Stimulated activated CD8-positive, alpha-beta memory T cell treated with anti-CD3 and anti-CD28 coated beads, Interleukin-4, amount 100 ng/mL, for 48 hours (primary cell): ENCODE data around the gene ADA.

Experiments used
- DNase-seq: peaks from one replicate; pipeline ENCODE4 v3.0.0-alpha.2; 2020

The ADA gene

DNA sequence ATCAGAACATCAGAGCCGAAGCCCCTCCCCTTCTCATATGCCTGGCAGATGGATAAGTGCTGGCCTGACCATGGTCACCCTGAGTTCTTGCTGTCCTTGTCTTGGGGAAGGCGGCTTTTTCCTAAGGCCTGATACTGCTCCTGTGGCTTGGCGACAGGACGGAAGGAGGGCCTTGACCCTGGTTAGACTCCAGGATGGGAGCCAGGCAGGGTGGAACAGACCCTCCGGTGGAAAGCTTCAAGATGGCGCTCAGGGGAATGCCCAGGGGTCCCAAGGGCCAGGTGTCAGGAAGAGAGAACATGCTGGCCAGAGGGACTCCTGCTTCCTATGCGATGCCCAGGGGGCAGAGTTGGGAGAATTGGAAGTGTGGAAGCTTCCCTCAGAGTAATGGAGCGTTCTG lies 29.6 kb downstream of the ADA start:
- DNase-seq = no peak

DNA sequence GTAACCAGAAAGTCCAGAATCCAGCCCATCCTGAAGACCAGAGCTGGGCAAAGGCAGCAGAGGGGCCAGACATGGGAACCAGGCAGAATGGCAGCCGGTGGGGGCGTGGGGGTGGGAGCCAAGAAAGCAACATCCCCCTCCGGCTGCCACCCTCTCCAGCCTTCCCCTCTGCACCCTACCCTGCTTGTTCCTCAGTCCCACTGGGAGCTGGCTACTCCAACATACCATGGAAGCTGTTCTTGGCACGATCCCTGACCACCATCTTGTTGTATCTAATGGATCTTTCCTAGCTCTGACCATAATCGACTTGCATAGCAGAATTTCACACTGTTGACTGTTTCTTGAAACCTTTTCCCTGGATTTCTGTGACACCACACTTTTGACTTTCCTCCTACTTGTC lies 30.2 kb downstream of the ADA start:
- no peak for DNase-seq

DNA sequence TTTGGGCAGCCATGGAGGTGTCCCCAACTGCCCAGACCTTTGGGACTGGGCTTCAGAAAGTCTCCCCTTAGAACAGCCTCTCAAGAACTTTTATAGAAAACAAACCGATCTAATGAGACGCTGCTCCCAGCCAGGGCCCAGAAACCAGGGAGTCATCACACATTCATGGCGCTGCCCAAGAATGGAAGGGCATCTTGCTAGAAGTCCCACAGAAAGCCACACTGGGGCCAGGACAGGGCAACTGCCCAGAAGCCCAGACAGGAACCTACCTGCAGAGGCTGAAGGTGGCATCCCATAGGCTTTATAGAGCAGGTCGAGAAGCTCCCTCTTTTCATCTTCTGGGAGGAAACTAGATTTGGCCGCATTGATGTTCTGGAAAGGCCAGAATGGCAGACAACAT lies 31.5 kb downstream of the ADA start:
- DNase-seq = no peak

DNA sequence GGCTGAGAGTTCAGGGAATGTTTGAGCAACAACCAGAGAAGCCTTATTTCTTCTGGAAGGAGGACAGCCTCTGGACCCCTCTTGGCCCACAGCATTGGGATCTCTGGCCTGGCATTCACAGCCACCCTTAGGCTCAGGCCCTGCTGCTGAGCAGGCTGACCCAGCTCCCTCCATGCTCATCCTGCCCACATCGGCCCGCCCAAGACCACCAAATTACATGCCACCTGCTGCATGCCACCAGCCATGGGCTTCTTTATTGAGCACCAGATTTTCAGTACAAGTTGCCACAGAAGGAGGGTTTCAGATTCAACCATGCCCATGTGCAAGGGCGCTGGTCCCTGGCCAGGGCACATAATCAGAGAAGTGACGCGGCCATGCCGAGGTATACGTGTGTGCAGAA lies 32.2 kb downstream of the ADA start:
- DNase-seq = no peak

DNA sequence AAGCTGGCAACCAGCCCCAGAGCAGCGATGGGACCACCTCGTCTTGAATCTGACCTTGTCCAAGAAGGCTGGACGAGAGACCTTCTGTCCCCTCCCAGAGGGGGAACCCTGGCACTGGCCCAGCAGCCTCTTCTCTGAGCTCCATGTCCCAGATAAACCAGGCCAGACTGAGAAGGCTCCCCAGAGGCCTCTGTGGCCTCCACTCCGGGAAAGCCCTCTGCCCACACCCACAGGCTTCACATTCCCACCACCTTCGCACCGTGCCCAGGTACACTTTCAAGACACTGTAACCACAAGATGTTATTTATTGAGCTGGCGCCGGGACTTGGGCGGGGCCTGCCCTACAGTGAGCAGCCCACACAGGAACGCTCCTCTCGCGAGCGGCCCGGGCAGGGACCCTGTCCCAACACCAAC lies 33.2 kb downstream of the ADA start:
- peak; percentile 48 for DNase-seq

DNA sequence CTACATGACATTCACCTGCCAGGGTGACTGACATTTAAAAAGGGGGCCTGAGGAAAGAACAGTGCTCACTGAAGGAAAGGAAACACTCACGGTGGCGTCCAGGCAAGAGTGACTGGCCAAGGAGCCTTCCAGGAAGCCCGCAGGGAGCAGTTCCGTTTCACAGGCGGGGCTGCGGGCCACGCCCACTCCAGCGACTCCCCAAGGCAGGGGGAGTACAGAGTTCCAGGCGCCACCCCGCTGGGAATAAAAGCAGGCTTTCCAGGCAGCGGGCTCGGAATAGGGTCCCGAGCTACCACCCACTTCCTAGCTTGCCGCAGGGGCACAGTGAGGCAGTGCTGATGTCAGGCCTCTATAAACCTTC lies 34.9 kb downstream of the ADA start:
- no peak for DNase-seq

DNA sequence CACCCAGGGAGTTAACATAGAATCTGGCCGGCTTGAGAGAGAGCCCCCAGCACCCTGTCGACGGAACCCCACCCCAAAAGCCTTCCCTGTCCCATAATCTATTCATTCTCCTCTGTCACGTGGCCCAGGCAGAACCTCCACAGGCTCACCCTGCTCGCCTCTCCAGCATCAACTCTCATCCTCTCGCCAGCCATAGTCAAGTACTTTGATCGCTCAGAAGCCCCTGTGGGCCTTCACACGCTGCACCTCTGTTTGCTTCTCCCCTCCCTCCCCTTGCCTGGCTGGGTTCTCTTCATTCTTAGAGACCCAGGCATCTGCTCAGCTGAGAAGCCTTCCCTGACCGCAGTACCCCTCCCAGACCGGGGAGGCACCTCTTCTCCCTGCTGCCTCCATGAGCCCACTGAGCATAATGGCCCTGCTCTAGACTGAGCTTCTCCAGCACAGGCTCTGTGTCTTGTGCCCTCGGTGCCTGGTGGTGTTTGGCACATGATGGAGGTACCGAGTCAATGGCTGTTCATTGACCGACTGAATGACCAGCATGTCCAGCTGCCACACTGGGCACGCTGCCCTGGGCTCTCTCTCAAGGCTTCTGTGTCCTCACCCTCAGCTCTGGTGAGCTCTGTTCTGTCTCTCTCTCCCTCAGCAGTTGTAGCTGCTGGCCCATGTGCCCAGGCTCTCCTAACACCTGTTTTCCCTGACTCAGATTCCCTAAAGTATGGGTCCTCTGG lies 35.5 kb downstream of the ADA start:
- DNase-seq = no peak

DNA sequence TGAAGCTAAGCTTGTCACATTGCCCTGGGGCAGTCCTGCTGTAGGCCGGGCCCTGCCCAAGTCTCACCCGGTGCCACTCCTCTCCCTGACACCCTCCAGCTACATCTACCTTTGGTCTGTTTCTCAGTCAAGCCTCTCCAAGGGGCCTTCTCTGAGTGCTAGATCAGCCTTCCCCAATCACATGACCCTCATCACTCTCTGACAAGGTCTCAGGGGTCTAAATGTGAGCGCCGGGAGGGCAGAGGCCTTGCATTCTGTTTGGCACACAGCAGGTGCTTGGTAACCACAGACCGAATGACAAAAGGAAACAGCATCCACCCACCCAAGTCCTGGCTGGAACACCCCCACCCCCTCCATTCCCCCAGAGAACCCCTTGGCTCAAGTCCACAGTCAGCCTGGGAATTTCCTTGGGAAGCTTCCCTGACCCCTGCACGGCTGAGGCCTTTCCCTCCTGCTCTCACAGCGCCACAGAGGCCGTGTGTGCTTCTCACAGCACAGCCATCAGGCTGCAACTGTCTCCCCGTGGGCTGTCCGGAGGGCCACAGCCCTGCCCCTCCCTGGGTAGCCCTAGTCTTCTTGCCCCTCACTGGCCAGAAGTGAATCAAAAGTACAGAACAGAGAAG lies 36.2 kb downstream of the ADA start:
- DNase-seq = no peak

DNA sequence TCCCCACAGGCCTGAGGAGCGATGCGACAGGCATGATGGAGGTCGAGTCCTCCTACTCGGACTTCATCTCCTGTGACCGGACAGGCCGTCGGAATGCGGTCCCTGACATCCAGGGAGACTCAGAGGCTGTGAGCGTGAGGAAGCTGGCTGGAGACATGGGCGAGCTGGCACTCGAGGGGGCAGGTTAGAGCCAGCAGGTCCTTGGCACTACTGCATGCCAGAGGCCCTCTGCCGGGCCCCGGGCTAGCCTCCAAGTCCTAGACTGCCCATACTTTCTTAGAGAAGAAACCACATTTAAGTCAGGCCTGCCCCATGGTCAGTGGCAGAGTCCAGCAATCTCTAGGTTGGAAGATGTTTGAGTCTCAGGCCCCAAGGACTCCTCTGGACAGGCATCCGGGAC lies 37.0 kb downstream of the ADA start:
- DNase-seq = no peak

DNA sequence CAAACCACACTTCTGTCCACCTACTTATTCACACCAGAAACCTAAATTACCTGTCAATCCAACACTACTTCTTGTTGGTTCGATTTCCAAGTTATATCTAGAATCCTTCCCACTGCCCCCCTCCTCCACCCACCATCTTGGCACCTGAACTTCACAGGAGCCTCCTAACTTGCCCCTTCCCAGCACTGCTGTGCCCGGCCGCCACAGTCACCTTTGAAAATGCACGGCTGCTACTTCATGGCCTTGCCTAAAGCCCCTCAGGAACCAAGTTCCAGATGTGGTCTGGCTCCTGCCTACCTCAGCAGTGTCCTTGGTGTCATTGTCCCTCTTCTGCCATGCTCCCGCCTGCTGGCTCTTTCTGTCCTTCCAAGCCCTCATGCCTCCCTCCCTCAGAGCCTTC lies 37.9 kb downstream of the ADA start:
- DNase-seq = no peak

DNA sequence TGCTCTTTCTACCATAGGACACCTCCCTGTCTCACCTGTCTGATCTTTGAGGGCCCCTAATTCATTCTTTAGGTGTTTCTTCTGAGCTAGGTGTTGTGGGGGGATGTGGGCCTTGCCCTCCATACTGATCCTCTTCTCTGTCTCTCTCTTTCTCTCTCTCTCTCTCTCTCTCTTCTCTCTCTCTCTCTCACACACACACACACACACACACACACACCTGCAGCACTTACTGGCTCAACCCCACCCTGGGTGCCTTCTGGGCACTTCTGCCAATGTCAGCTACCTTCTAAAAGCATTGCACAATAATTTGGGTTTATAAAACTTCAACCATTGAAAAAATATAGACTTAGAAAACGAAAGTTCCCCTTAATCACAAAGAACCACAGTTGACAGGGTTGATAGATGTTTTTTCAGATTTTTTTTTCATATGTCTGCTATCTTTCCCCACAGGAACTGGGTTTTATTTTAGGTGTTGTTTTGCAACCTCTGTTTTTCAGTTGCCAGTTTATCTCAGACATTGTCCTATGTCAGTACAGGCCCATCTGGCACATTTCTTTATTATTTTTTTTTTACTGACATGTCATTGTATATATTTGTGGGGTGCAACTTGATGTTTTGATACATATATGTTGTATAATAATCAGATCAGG lies 41.1 kb downstream of the ADA start:
- DNase-seq = no peak

DNA sequence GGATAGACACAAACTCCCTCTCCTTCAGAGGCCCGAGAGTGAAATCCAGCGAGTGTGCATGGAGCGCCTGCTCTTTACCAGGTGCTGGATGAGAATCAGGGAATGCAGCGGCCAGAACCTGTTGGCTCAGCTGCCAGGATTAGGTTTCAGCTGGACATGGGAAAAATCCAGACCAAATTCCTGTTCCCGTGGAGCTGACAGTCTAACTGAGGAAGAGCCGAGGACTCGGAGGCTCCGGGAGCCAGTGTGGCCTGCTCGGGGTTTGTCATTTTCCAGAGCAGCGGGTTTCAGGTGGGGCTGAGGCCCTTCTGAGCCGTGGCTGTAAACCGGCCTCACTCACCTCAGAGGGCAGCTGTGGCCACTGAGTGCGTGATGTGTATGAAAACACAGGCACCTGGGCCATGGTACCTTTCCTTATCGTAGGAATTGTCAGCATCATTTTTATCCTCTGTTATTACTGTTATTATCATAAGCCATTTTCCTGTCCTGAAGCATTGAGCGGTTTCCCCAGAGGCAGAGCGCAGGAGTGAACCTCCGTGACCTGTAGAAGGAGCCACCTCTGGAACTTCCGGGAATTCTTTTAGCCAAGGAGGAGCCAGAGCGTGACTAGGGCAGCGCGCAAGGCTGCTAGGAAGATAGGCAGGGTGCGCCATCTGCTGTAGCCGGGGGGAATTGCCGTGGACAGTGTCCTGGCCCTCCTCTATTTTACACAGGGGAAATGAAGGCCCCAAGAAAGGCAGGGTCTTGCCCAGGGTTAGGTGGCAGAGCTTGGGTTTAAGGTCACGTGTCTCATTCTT lies 41.8 kb downstream of the ADA start:
- peak; percentile 94 for DNase-seq

DNA sequence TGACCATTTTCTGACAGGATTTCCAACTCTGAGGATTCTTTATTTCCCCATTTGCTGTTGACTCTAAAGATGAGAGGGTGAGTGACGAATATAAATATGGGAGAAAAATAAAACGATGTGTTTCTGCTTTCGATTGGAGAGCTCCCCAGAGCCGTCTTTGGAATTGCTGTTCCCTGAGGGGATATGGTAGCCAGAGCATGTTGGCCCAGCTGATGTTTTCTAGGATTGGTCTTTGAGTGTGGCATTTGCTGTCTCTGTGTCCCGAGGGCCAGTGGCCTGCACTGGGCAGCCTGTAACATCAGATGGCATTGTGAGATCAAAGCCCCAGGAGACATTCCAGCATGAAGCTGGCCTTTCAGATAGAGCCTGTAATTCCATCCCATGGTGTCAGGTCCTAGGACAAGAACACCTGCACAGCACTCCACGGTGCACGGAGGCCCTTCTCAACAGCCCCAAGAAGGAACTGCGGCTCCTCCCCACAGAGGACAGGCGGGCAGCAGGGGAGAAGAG lies 42.4 kb downstream of the ADA start:
- DNase-seq = no peak

DNA sequence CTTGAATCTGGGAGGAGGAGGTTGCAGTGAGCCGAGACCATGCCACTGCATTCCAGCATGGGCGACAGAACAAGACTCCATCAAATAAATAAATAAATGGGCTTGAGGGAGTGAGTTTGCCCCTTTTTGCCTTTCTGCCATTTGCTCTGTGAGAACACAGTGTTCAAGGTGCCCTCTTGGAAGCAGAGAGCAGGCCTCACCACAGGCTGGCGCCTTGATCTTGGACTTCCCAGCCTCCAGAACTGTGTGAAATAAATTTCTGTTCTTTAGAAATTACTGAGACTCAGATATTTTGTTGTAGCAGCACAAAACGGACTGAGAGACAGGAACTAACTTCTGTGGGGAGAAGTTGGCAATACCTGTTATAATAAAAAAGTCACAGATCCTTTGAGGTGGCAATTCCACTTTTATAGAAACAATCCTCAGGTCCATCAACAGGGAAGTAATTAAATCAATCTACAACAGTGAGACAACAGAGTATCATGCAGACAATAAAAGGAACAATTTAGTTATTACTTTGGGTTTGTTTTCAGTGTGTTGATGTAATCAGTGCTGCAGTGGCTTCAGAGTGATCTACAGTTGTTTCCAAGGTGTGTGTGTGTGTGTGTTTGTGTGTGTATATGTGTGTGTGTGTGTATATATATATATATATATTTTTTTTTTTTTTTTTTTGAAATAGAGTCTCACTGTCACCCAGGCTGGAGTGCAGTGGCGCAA lies 44.6 kb downstream of the ADA start:
- DNase-seq = no peak

DNA sequence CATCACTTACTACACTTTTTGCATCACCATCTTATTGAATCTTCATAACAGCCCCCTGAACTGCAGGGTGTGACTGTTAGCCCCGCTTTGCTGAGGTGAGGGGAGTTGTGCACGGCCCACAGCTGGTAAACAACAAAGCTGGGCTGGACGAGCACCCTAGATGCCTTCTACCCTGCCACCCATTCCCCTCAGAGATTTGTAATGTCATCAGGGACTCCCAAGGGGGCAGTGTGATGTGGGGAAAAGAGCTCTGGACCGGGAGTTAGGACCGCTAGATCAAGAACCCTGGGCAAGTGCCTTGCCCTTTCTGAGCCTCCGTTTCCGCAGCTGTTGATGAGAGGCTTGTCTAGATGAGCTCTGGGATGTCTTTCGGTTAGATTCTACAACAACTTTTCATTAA lies 48.2 kb downstream of the ADA start:
- DNase-seq = no peak

DNA sequence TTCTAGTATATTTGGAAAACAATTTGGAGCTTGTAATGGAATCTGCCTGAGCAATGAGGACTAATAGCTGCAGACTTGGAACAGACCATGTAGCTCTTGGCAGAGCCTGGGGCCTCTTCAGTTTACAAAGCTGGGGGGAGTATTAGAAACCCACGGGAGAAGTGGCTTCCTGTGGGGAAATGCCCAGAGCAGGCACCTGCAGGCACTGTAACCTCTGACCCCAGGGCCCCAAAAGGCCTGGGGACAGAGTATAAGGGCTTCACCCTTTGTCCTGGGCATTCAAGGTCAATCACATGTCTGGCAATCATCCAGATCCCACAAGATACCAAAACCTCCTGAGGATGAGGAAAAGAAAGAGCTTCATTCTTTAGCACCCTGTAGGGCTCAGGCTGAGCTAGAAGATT lies 49.7 kb downstream of the ADA start:
- no peak for DNase-seq

DNA sequence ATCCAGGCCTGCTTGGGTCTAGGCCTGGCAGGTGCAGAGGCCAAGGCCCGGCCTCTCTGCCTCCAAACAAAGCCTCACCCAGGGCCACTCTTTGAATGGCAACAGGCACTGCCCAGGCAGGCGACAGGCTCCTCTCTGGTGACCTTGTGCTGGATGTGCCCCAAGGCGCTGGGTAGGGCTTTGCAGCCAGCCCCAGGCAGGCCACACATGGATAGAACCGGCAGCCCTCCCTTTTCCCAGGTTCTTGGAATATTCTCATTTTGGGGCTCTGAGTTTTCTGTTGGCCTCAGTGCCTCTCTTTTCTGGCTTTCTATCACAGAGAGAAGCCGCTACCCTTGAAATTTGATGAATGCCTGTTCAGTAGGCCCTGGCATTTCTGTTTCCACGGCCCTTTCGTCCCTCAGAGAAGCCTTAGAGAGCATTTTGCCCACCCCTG lies 50.2 kb downstream of the ADA start:
- DNase-seq = no peak

DNA sequence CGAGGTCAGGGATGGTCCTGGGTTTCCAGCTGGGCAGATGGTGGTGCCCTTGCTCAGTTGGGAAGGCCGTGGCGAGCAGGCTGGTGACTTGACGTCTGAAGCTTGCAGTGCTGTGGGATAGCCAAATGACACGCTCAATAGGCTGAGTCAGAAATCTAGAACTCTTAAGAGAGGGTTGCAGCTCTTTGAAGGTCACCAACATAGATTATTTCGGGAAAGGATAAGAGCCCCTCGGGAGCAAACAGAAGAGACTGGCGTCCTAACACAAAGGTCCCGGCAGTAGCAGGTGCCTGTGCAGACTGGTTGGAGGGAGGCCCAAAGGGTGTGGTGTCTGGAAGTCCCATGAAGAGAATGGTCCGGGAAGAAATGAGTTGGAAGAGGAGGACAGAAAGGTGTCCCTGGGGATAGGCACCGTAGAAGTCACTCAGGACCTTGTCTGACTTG lies 50.7 kb downstream of the ADA start:
- no peak for DNase-seq

DNA sequence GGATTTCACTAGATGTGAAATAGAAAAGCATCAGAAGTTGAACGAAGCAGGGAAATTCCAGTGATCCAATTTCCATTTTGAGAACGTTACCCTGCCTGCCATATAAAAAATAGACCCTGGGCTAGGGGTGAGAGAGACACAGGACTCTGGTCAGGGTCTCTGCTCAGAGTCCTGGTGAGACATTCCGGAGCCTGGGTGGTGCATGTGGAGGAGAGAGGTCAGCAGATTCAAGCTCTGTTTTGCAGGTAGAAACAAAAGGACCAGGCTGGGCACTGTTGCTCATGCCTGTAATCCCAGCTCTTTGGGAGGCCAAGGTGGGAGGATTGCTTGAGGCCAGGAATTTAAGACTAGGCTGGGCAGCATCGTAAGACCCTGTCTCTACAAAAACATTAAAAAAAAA lies 51.2 kb downstream of the ADA start:
- no peak for DNase-seq

DNA sequence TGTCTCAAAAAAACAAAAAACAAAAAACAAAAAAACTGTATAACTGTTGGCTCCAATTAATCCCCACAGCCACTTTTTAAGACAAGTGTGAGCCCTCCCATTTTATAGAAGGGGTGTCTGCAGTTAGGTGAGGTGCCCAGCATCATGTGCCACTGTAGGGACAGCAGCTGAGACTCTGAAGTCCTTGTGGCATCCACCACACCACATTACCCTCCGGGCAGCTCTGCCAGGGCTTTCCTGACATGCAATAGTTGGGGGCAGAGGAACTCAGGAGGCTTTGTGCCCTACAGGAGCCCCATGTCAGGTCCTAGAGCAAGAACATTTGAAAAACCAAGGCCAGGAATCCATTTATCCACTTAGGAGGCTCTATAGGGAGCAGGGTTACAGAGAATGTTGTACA lies 51.8 kb downstream of the ADA start:
- DNase-seq = no peak

DNA sequence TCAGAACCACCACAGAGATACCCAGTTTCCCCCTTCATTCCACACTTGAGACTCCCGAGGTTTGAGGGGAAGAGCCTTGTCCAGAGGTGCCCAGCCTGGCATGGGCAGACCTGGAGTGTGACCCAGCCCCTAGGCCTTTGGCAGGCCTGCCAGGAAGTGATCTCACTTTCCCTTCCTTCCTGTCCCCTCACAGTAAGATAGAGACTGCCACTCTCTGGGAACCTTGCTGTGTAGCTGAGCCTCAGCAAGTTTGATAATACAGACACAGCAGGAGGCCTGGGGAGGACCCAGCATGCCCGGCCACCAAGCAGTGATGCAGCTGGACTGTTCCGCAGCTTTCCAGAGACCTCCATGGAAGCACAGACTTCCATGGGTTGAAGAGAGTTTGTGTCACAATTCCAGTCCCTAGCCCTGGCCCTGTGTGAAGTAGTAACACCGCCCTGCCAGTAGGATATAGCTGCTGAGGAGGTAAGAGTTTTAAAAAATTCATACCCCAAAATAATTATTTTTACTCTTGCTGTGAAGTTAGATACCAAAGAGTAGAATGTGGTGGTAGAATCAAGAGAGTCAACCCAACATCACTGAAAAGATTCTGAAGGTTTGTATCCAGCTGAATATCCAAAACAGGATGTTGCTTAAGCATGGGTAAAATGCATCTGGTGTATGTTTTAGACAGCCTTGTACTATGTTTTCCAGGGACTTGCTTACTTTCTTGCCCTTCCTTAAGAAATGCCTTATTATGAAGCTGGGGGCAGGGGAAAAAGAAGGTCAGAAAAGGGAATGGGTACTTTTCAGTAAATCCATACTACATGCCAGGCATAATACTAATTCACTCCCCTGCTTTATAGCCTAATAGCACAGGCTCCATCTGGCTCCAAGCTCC lies 52.8 kb downstream of the ADA start:
- DNase-seq = no peak

DNA sequence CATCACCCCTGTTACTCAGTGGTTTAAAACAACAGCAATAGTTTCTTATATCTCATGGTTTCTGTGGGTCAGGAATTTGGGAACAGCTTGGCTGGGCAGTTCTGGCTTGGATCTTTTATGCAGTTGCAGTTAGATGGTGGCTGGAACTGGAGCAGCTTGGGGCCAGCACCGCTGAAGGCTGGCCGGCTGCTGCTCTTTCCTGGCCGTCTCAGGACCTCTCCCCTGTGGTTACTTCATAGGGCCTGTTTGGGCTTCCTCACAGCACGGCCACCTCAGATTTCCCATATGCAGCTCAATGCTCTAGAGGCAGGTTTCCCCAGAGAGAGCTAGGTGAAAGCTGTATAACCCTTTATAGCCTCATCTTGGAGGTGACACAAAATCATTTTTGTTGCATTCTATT lies 53.6 kb downstream of the ADA start:
- no peak for DNase-seq
